CD8-positive, alpha-beta memory T cell (primary cell): Measurements from ENCODE around the gene FUZ. TPM values are rescaled to one million over a fixed set of nuclear protein-coding genes. Genes with fewer than 3 reads are reported as not detected.

ENCODE experiments used
- CTCF ChIA-PET: fragments of 350-600 bp; sonication (Branson Sonifier 250); formaldehyde crosslinking; loops from one replicate; lab custom pipeline; 2021; ENCODE audit warnings: antibody characterized with exemption; lab: Charles Lee
- POLR2A ChIA-PET: fragments of 350-600 bp; sonication (Branson Sonifier 250); formaldehyde crosslinking; loops from one replicate; lab custom pipeline; 2021; ENCODE audit warnings: antibody characterized with exemption; lab: Charles Lee
- DNase-seq, 5 donors: peaks; one replicate each; pipeline versions ENCODE4 v3.0.0 to v3.0.0-alpha.2; 2020 to 2022; ENCODE audit warnings: mixed read lengths in 1 of 5
- H3K27ac ChIP-seq: one replicate; pipeline ENCODE4 v1.7.0; 2013; ENCODE audit warnings: low read depth, mild to moderate bottlenecking, low read length, moderate library complexity
- H3K27me3 ChIP-seq: 2 replicates; pipeline ENCODE4 v1.7.0; 2013; ENCODE audit warnings: low read length, mild to moderate bottlenecking; ENCODE audit not compliant: insufficient read depth, poor library complexity, severe bottlenecking
- H3K36me3 ChIP-seq: 2 replicates; pipeline ENCODE4 v1.7.0; 2013; ENCODE audit warnings: mild to moderate bottlenecking, low read length, moderate library complexity; ENCODE audit not compliant: insufficient read depth
- H3K4me1 ChIP-seq: 2 replicates; pipeline ENCODE4 v1.7.0; 2013; ENCODE audit warnings: mild to moderate bottlenecking, low read length, moderate library complexity; ENCODE audit not compliant: insufficient read depth
- H3K4me3 ChIP-seq: 2 replicates; pipeline ENCODE4 v1.7.0; 2013; ENCODE audit warnings: mild to moderate bottlenecking, low read length
- H3K9me3 ChIP-seq: 2 replicates; pipeline ENCODE4 v1.7.0; 2013; ENCODE audit warnings: mild to moderate bottlenecking, low read length
- H3K27ac Mint-ChIP-seq, 8 donors: one replicate each; pipeline ENCODE4 v1.8.0; 2020 to 2021; ENCODE audit warnings: mixed read lengths in 8 of 8, mild to moderate bottlenecking in 6 of 8, inconsistent platforms in 3 of 8, moderate library complexity in 3 of 8
- H3K27me3 Mint-ChIP-seq, 2 donors: one replicate each; pipeline ENCODE4 v1.8.0; 2020 to 2021; ENCODE audit warnings: mixed read lengths in 2 of 2, mild to moderate bottlenecking in 1 of 2, moderate library complexity in 1 of 2
- H3K36me3 Mint-ChIP-seq, 3 donors: one replicate each; pipeline ENCODE4 v1.8.0; 2020 to 2021; ENCODE audit warnings: mixed read lengths in 3 of 3, inconsistent platforms in 1 of 3, mild to moderate bottlenecking in 1 of 3
- H3K4me1 Mint-ChIP-seq, 3 donors: one replicate each; pipeline ENCODE4 v1.8.0; 2020 to 2021; ENCODE audit warnings: mixed read lengths in 3 of 3, inconsistent platforms in 1 of 3, mild to moderate bottlenecking in 1 of 3
- H3K4me3 Mint-ChIP-seq, 7 donors: one replicate each; pipeline ENCODE4 v1.8.0; 2020 to 2021; ENCODE audit warnings: mixed read lengths in 7 of 7, mild to moderate bottlenecking in 6 of 7, moderate library complexity in 4 of 7, inconsistent platforms in 2 of 7
- H3K9me3 Mint-ChIP-seq, 5 donors: one replicate each; pipeline ENCODE4 v1.8.0; 2020 to 2022; ENCODE audit warnings: mixed read lengths in 5 of 5, mild to moderate bottlenecking in 3 of 5, moderate library complexity in 2 of 5, inconsistent platforms in 1 of 5
- polyA plus RNA-seq: library from polyadenylated mRNA; unstranded; fragments of 300-500 nt; fragmentation: Illumina TruSeq; gene quantifications from one replicate; pipeline ENCODE4 v1.2.3, GENCODE V29; 2021
- total RNA-seq, 2 experiments: library from RNA; stranded (reverse); gene quantifications; one replicate each; pipeline ENCODE4 v1.2.3, GENCODE V29; 2021

Gene FUZ
- total and polyA plus RNA-seq, 3 experiments from 2014 or later: 4.5 to 30.1 (median 26.1) TPM

DNA sequence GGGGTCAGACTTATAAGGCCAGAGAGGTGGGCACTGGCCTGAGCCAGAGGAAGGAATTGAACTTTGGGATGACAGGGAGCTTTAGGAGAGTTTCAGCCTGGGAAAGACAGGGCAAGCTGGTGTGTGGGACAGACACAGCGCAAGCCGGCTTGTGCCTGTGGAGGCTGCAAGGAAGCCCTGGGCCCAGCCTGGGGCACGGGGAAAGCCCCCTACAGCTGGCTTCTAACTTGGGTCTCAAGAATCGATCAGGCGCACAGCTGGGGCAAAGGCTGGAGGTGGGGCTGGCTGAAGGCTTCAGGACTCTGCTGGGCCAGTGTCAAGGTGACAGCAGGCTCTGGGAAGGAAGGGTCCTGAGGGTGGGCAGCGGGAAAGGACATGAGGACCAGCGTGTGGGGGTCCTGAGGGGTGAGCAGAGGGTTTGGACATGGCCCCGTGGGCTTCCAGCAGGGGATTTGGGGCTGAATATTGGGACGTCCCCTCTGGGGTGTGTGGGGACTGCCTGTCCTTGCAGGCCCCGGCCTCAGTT is 40.8 kb upstream of the FUZ start:
- no peak for DNase-seq
- H3K4me1 ChIP-seq: peaks cover 21% of the 10 kb centered on the region
- Mint-ChIP-seq H3K36me3 (peaks cover 0 to 46% (median 0%) of the 10 kb centered on the region in 3 donors), H3K9me3 (no peaks in the 10 kb centered on the region), H3K27me3 (peaks cover 0 to 4% of the 10 kb centered on the region in 2 donors), H3K4me3 (peak overlapping the region in 5 of 7 donors; percentile 45 to 81 (median 59)), H3K4me1 (peaks cover 27 to 41% (median 31%) of the 10 kb centered on the region in 3 donors), H3K27ac (peak overlapping the region in 4 of 8 donors; percentile 61 to 79 (median 71))
- ChIA-PET POLR2A (interaction anchor here (0.9 to 2.4 kb wide), 4 partner anchors 10 to 23 kb away, joined by 3 to 11 read pairs (median 6); partner anchors contain the start of gene AKT1S1), CTCF (no interaction called here)
- H3K27me3 ChIP-seq: no peaks in the 10 kb centered on the region
- H3K36me3 ChIP-seq: no peaks in the 10 kb centered on the region
- no peaks in the 10 kb centered on the region for H3K9me3 ChIP-seq
- H3K4me3 ChIP-seq: no peak overlapping the region
- H3K27ac ChIP-seq: no peak overlapping the region

DNA sequence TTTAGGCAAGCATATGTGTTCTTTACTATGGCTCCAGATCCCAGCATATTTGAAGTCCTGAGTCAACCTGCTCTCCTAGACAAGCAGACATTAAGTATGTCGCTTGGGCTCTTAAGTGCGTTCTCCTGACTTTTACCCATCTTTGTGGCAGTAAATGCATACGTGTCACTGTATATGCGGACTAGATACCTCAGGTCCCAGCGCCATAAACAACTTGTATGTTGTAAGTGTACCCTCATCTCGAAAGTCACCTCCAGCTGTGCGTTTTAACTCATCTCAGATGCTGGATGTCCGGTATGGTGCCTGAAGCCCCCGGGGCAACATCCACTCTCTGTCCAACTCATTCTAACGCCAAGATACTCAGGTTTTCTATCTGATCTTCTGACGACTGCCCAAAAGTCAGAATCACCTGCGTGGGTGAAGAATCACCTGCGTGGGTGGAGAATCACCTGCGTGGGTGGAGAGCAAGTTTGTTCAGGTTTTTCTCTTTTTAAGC is 39.6 kb upstream of the FUZ start:
- H3K27me3 ChIP-seq: no peaks in the 10 kb centered on the region
- H3K9me3 Mint-ChIP-seq: no peaks in the 10 kb centered on the region
- DNase-seq: no peak
- POLR2A ChIA-PET: interaction anchor here (0.7 to 2.4 kb wide), 3 partner anchors 11 to 365 kb away, joined by 7 to 11 read pairs (median 9); partner anchors contain the start of gene RPL13A
- CTCF ChIA-PET: no interaction called here
- peaks cover 0 to 36% (median 0%) of the 10 kb centered on the region in 3 donors for H3K36me3 Mint-ChIP-seq
- H3K4me1 ChIP-seq: peaks cover 30% of the 10 kb centered on the region
- H3K27ac ChIP-seq: no peak overlapping the region
- H3K4me3 ChIP-seq: peak overlapping the region; percentile 67
- peaks cover 38 to 52% (median 40%) of the 10 kb centered on the region in 3 donors for H3K4me1 Mint-ChIP-seq
- H3K9me3 ChIP-seq: no peaks in the 10 kb centered on the region
- H3K4me3 Mint-ChIP-seq: peak overlapping the region; percentile 76 to 93 (median 87)
- H3K27ac Mint-ChIP-seq: peak overlapping the region in 7 of 8 donors; percentile 55 to 93 (median 90)
- no peaks in the 10 kb centered on the region for H3K36me3 ChIP-seq
- H3K27me3 Mint-ChIP-seq: peaks cover 0 to 4% of the 10 kb centered on the region in 2 donors

DNA sequence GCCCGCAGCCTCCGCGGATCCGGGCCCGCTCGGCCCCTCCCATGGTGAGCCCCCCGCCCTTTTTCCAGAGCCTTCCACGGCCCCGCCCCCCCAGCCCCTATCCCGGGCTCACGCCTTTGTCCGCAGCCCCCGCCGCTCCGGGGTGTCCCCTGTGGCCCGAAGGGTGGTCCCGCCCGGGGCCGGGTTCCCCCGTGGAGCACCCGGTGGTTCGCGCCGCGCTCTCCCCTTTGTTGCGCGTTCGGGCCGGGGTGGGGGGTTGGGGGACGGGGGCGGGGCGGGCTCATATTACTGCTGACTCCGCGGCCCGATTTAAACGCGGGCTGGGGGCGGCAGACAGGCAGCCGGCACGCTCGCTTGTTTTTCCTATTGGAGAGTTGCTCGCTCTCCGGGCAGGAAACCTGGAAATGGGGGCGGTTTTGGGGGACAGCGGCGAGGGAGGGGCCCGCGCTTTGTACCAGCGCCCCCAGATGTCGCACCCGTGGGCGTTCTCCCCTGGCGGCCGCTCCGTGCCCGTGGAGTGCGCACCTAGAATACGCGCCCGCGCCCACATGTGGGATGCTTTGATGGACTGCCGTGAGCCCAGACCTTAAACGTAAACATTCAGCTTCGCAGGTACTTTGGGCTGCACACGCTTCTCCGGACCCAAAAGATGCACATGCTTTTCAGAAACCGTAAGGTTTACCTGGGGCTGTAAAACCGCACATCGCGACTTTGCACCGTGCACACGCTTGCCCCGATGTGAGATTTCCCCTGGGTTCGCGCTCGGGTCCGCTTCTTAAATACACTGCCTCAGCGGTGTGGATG is 38.6 kb upstream of the FUZ start:
- Histone ChIP-seq H3K27ac (no peak overlapping the region), H3K4me1 (peaks cover 30% of the 10 kb centered on the region), H3K36me3 (no peaks in the 10 kb centered on the region), H3K9me3 (no peaks in the 10 kb centered on the region), H3K4me3 (peak overlapping the region; percentile 67), H3K27me3 (no peaks in the 10 kb centered on the region)
- H3K4me1 Mint-ChIP-seq: peaks cover 38 to 54% (median 40%) of the 10 kb centered on the region in 3 donors
- peaks cover 0 to 4% of the 10 kb centered on the region in 2 donors for H3K27me3 Mint-ChIP-seq
- no peaks in the 10 kb centered on the region for H3K9me3 Mint-ChIP-seq
- peaks cover 0 to 26% (median 0%) of the 10 kb centered on the region in 3 donors for H3K36me3 Mint-ChIP-seq
- H3K4me3 Mint-ChIP-seq: peak overlapping the region; percentile 76 to 93 (median 87)
- POLR2A ChIA-PET: interaction anchor here (0.6 to 2.4 kb wide), 6 partner anchors 15 to 210 kb away, joined by 3 to 20 read pairs (median 12); partner anchors contain the start of genes AKT1S1, MED25, PNKP and SCAF1
- H3K27ac Mint-ChIP-seq: peak overlapping the region; percentile 55 to 94 (median 91)
- peak in 4 of 5 donors; percentile 21 to 60 (median 32) for DNase-seq
- CTCF ChIA-PET: interaction anchor here (1.5 kb wide), 1 partner anchor 39 kb away, joined by 3 read pairs; no protein-coding TSS in a partner anchor

DNA sequence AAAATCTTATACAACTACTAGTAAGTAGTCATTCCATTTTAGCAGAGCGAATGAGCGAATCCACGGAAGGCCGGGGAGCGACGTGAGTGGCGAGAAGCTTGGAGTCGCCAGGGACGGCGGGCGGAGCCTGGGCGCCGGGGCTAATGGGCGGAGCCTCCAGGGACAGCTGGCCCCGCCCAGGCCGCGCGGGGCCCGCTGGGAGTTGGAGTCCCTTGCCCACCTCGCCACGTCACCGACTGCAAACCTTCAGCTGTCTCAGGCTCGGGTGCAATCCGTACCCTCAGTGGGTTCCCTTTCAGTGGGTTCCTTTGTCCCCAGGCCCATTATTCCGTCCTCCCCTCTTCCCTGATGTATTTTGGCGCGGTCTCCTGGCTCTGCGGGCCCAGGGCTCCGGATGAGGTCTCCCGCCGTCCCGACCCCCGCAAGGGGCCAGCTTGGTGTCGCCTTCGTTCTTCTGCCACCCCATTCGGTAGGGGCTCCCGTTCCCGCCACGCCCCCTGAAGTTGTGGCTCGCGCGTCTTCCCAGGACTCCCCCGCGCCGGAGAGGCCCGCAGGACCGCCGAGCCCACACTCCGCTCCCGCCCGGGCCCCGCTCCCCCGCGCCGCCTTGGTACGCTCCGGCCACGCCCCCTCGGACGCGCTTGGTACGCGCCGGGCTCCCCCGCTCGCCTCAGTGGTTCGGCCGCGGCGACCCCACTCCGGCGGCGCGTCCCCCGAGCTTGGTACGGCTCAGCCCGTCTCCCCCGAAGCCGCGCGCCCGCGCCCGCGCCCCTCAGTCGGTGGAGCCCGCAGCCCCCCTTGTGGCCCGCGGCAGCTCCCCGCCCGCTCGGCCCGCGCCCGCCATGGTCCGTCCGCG is 37.6 kb upstream of the FUZ start, which contains the start of gene PTOV1:
Gene PTOV1, plus strand, starts transcription at position 673 of the 856 bp plus-strand sequence.
- H3K36me3 Mint-ChIP-seq: peaks cover 0 to 19% (median 0%) of the 10 kb centered on the region in 3 donors
- H3K9me3 Mint-ChIP-seq: no peaks in the 10 kb centered on the region
- peaks cover 0 to 4% of the 10 kb centered on the region in 2 donors for H3K27me3 Mint-ChIP-seq
- peak; percentile 84 to 90 (median 85) for DNase-seq
- Histone ChIP-seq H3K27me3 (no peaks in the 10 kb centered on the region), H3K9me3 (no peaks in the 10 kb centered on the region), H3K4me1 (peaks cover 30% of the 10 kb centered on the region), H3K27ac (peak within 1 kb of the TSS; percentile 95), H3K4me3 (peak within 1 kb of the TSS; percentile 79), H3K36me3 (no peaks in the 10 kb centered on the region)
- POLR2A ChIA-PET: interaction anchor here (0.6 to 2.3 kb wide), 12 partner anchors 8 to 1647 kb away, joined by 3 to 20 read pairs (median 5); partner anchors contain the start of genes AKT1S1, ATF5, FUZ and MED25
- H3K4me1 Mint-ChIP-seq: peaks cover 38 to 53% (median 40%) of the 10 kb centered on the region in 3 donors
- H3K4me3 Mint-ChIP-seq: peak within 1 kb of the TSS; percentile 90 to 99 (median 95)
- CTCF ChIA-PET: interaction anchor here (0.7 to 1.5 kb wide), 7 partner anchors 11 to 40 kb away, joined by 3 to 8 read pairs (median 3); partner anchors contain the start of genes AKT1S1, FUZ and MED25
- H3K27ac Mint-ChIP-seq: peak within 1 kb of the TSS; percentile 95 to 99 (median 98)

DNA sequence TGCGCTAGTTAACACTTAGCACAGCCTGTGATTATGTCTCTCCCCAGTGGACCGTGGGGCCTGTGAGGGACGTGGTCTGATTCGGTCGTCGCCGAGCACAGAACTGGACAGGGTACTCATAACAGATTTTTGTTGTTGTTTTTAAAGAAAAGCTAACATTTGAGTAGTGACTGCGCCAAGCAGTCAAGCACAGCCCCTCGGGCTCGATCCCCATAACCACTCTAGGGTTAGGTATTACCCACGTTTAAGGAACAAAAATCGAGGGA is 37.1 kb upstream of the FUZ start:
- ChIA-PET CTCF (interaction anchor here (0.7 to 1.5 kb wide), 6 partner anchors 11 to 37 kb away, joined by 3 to 8 read pairs (median 3); partner anchors contain the start of genes AKT1S1, FUZ and MED25), POLR2A (interaction anchor here (0.6 to 2.3 kb wide), 10 partner anchors 9 to 1646 kb away, joined by 3 to 20 read pairs (median 6); partner anchors contain the start of genes AKT1S1, ATF5, FUZ and MED25)
- no peak for DNase-seq
- H3K9me3 ChIP-seq: no peaks in the 10 kb centered on the region
- Mint-ChIP-seq H3K4me3 (peak overlapping the region; percentile 90 to 99 (median 95)), H3K9me3 (no peaks in the 10 kb centered on the region), H3K4me1 (peaks cover 38 to 48% (median 38%) of the 10 kb centered on the region in 3 donors), H3K27me3 (peaks cover 0 to 4% of the 10 kb centered on the region in 2 donors), H3K36me3 (peaks cover 0 to 13% (median 0%) of the 10 kb centered on the region in 3 donors), H3K27ac (peak overlapping the region in 7 of 8 donors; percentile 95 to 99 (median 98))
- peaks cover 30% of the 10 kb centered on the region for H3K4me1 ChIP-seq
- H3K4me3 ChIP-seq: peak overlapping the region; percentile 79
- H3K36me3 ChIP-seq: no peaks in the 10 kb centered on the region
- H3K27ac ChIP-seq: peak overlapping the region; percentile 95
- H3K27me3 ChIP-seq: no peaks in the 10 kb centered on the region

DNA sequence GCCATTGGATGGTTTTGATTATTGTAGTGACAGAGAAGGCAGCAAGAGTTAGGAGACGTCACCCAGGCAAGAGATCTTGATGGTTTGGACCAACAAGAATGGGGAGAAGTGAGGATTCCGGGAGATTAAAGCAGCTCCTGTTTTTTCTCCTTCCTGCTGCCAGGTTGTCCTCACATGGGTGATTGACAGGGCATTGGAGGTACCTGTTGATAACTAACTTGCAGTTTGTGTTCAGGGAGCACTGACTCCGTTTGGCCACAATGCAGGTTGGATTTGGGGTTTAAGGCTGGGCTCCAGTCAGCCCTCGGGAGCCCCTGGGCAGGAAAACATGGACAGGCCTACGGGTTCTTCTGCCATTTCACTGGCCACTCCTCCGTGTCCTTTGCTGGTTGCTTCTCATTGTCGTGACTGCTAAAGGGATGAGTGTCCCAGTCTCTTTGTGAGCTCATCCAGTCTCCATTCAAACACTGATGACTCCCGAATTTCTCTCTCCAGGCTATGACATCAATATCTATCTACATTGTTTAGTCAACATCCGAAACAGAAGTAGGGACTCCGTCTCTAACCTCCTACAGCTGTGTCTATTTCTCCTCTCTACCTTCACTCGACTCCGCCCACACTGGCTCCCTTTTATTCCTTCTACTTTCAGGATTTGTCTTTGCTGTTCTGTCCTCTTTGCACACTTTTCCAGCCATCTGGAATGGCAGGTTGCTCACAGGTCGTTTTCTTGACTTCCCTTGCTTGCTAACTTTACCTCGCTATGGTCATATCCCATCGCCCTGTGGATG is 36.5 kb upstream of the FUZ start:
- peaks cover 30% of the 10 kb centered on the region for H3K4me1 ChIP-seq
- H3K36me3 Mint-ChIP-seq: peaks cover 0 to 10% (median 0%) of the 10 kb centered on the region in 3 donors
- no peaks in the 10 kb centered on the region for H3K9me3 ChIP-seq
- ChIA-PET CTCF (interaction anchor here (0.7 to 1.5 kb wide), 7 partner anchors 10 to 132 kb away, joined by 3 to 8 read pairs (median 3); partner anchors contain the start of genes AKT1S1, FUZ and MED25), POLR2A (interaction anchor here (0.7 to 2.3 kb wide), 6 partner anchors 10 to 1646 kb away, joined by 3 to 13 read pairs (median 6); partner anchors contain the start of genes AKT1S1, FUZ, MED25 and TBC1D17)
- H3K27me3 Mint-ChIP-seq: peaks cover 0 to 4% of the 10 kb centered on the region in 2 donors
- H3K4me3 ChIP-seq: peak overlapping the region; percentile 79
- peaks cover 38 to 48% (median 38%) of the 10 kb centered on the region in 3 donors for H3K4me1 Mint-ChIP-seq
- H3K27me3 ChIP-seq: no peaks in the 10 kb centered on the region
- H3K9me3 Mint-ChIP-seq: no peaks in the 10 kb centered on the region
- H3K27ac ChIP-seq: peak overlapping the region; percentile 95
- H3K36me3 ChIP-seq: no peaks in the 10 kb centered on the region
- DNase-seq: no peak
- peak overlapping the region in 7 of 8 donors; percentile 95 to 99 (median 98) for H3K27ac Mint-ChIP-seq
- H3K4me3 Mint-ChIP-seq: peak overlapping the region; percentile 90 to 99 (median 95)
